ENCODE measurements around the gene PEPD.

PEPD gene

GRCh38 chr19:33436360-33437345, 84.9 kb downstream of the PEPD start:
- no peak for DNase-seq

DNA sequence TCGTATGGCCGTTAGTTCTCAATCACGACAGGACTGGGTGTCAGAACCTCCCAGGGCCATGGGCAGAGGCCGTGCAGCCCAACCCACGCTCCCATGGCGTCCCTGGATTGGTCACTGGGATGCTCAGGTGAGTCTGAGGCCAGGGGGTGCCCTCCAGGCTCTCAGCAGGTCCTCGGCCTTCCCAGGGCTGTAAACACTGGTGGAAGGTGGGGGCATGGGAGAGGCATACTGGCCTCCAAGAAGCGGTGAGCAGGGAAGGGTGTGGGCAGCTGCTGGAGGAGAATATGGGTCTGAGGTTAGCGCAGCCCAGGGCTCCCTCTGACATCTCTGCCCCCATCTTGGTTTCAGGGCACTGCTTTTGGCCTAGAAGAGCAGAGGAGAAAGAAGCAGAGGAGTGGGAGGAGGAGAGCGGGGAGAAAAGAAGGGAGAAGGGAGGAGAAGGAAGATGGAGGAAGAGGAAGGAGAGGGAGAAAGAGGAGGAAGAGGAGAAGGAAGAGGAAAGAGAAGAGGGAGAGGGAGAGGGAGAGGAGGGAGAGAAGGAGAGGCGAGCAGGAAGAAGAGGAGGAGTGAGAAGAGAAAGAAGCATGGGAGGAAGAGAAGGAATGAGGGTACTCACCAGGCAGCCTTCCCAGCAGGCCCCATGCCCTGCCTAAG, 85.8 kb downstream of the PEPD start:
- no peak for DNase-seq

- DNase-seq = no peak
These were observed 86.5 kb downstream of the PEPD start for GRCh38 chr19:33434886-33435705.

DNA sequence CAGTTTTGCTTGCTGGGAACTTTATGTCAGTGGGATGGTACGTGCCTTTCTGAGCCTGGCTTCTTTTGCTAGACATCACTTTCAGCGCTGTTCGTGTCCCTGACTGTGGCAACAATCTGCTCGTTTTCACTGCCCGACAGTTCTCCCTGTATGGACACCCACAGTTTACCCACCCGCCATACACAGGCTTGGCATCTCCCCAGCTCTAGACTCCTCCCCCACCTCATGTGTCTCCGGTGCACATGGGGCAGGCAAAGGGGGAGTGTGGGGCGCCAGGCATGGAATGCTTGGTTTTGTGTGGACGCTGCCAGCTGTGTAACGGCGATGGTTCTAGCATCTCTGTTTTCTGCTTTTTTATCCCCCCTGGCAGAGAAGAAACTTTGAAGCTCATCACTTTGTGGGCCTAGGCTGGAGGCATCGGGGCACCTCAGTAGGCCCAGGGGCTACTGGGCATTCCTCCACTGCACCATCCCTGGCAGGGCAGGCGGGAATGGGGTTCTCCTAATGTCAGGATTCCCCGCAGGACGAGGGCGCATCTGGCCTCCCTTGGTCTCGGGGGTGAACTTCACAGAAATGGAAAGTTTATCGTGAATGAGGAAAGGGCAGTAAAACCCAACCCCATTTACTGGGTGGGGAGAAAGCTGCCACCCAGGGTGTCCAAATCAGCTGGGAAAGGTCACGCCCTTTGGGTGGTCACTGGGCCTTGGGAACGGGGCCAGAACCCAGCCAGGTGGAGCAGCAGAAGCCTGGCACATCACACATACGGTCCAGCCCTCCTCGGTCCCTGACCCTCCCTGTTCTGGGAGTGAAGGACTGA, 87.3 kb downstream of the PEPD start:
- no peak for DNase-seq

DNA sequence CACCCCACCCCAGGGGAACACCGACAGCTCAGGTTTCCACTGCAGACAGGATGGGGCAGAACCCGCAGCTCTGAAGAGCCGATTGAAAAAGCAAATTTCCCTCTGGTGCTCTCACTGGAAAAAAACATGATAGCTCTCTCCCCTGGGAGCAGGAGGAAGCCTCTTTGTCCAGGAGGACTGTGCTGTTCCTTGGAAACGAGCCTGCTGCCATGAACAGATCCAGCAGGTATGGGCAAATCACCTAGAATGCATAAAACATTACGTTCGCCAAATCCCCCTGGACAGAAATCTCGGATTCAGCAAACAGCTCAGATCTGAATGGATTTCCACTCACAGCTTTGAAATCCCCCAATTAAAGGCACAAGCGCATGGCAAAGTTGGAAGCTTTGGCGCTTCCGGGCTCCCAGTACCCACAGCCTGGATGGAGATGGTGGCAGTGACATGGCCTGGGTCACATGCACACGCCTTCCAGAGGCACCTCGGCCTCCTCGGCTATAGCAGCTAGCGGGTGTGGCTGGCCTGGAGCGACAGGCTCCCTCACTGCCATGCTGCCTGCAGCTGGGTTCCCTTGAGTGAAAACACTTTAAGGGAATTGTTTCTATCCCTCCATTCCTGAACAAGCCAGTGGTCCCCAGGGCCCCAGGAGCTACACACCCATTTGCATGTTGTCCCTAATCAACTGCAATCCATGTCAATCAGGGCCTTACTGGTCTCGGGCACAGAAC, 89.0 kb downstream of the PEPD start:
- DNase-seq = no peak

- no peak for DNase-seq
These were observed 89.6 kb downstream of the PEPD start for GRCh38 chr19:33432015-33432414.

DNA sequence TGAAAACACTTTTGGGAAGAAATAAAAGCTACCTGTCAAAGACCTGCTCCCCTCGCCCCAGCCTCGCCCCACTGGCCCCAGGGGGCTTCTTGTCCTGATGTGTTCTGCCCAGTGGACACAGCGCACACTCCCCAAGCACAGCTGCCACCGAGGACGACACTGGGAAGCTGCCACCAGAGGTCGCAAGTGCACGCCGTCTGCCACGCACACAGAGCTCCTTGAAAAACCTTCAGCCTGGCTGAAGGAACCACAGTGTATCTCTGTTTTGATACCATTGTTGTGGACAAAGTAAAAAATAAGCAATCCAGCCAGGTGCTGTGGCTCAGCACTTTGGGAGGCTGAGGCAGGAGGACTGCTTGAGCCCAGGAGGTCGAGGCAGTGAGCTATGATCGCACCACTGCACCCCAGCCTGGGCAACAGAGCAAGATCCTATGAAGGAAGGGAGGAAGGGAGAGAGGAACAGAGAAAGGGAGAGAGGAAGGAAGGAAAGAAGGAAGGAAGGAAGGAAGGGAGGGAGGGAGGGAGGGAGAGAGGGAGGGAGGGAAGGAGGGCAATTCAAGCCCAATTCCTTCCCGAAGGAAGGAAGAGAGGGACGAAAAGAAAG, 90.8 kb downstream of the PEPD start:
- no peak for DNase-seq

- no peak for DNase-seq
These were observed 91.5 kb downstream of the PEPD start for GRCh38 chr19:33429891-33430673.

DNA sequence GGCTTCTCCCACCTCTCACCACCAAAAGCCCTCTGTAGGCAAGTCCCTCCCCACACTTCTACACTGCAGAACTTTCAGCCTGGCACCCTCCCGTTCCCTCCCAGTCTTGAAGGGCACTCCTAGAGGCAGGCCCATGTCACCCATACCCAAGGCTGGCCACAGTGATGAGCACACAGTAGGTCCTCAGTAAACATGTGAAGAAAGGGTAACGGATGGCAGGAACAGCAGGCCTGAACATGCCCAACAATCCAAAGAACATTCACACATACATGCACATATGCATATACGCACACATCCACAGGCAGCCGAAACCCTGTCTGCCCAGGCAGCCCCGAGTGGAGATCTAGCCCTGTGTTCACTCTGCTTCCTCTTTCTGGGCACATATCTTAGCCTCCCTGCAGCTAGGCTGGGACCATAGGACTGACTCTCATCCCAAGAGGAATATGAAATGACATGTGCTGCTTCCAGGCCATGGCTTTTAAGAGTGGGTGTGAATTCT, 92.9 kb downstream of the PEPD start:
- DNase-seq = no peak

DNA sequence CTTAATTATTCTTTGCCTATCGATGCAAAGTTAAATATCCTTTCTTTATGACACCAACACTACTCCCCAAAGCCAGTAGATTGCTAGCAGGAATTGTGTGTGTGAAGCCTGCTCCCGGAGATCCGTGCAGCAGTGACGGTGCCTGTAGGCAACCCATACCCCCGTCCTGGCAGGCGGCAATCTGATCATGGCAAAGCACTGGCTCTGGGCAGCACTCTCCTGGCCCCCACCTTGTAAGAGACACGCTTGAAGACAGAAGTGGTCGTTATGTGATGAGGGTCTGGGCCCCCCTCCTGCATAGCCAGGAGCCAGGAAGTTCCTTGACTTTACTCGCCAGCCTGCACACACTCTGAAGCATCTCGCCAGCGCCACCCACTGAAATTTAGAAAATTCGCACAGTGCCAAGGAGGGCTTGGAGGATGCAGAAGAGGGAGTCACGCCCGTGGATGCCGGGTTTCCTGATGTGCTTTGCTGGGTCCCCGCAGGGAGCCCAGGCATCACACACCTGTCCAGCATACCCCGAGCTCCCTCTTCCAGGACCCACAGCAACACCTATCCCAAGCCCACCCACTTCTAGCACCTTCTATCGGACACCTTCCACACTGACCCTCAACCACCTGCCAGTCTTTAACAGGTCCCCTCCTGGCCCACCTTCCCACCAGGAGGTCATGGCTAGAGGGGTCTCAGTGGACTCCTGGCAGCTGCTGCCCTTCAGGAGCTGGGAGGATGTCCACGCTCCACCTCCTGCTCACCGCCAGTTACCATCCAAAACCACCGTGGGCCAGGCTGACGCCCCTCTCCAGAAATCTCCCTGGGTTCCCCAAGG, 93.6 kb downstream of the PEPD start:
- no peak for DNase-seq

GRCh38 chr19:33426621-33427361, 94.8 kb downstream of the PEPD start:
- DNase-seq = no peak

GRCh38 chr19:33424181-33424580, 97.4 kb downstream of the PEPD start:
- no peak for DNase-seq

DNA sequence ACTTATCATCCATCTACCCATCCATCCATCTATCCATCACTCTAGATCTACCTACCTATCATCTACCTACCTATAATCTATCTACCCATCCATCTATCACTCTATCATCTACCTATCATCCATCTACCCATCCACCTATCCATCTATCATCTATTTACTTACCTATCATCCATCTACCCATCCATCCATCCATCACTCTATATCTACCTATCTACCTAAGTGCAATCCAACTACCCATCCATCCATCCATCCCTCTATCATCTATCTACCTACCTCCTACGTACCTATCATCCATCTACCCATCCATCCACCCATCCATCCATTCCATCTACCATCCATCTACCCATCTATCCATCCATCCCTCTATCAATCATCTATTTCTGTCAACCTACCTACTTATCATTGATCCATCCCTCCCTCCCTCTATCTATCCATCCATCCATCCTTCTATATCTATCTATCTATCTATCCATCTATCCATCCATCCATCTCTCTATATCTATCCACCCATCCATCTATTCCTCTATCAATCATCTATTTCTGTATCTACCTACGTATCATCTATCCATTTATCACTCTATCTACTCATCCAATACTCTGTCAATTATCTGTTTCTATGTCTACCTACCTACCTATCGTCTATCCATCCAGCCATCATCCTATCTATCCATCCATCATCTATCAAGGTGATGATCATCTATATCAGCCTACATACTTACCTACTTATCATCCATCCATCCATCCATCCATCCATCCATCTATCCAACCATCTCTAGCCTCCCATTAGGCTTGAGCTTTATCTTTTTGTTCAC, 99.0 kb downstream of the PEPD start:
- no peak for DNase-seq

- no peak for DNase-seq
These were observed 100.2 kb downstream of the PEPD start for GRCh38 chr19:33421368-33421767.

DNA sequence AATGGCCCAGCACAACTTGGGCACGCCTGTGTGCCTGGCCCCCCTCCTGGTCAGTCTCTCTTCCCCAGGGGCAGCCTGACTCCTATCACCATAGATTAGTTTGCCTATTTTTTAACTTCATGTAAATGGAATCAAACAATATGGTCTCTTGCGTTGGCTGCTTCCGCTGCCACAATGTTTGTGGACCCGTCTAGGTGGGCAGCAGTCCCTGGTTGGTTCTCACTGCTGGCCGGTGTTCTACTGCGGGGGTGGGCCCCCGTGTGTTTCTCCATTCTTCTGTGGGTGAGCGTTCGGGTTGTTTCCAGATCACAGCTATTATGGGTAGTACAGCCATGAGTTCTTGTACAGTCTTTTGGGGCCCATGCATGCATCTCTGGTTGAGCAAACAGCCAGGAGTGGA, 100.8 kb downstream of the PEPD start:
- no peak for DNase-seq

DNA sequence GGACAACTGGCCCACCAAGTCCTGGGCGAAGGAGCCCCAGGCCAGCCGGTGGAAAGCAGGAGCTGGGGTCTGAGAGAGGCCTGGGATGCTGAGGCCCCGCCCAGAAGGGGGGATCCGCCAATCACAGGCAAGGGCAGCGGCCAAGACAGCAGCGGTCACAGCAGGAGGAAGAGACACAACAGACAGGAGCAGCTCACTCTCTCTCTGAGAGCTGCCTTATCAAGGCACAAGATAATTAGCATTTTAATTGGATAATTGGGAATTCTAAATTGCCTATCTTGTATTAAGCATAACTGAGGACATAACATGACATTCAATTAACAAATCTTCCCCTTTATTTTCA, 101.8 kb downstream of the PEPD start:
- DNase-seq = no peak

DNA sequence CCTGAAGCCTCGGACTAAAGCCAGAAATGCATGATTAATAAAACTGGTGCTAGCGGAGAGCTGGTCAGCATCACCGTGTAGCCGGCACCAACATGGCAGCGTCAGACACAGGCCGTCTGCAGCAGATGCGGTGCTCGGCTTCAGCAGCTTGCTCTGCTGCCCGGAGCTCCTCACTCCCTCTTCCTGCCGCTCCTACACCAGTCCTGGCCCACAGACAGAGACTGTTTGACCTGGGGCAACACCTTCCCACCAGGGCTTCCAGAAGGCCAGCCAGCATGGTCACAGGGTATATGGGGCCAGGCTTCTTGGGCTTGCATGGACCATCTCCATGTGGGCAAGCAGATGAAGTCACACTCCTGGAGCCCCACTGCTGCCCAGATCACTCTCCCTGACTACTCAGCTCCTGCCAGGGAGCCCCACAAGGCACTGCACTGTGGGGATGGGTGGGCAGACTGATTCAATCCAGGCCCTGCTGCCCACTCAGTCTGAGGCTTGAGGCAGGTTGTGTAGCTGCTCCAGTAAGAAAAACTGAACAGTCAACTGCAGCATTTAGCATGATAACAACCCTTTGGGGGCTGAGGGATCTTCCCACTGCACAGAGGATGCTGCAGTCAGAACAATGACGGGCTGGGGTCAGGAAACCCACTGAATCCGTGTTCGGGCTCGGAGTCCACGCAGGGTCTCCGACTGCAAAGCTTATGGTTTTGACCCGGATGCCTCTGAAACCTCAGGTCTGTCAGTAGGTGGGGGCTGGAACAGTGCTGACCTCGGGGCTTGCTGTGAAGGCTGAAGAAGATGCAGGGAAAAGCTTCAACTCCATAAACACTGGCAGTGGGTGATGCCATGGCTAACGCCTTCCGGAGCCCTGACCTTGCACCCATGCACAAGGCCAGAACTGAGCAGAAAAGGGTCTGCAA, 102.5 kb downstream of the PEPD start:
- DNase-seq = no peak

Data from GOT3 (cell line).